GM19238 (cell line): ENCODE data around the gene ZC3H8.
"Not testable (repeated sequence)": the region's sequence is repeated elsewhere in the genome, so short reads cannot be mapped to it uniquely, and the experiment has no call there.

Source experiments
- DNase-seq: peaks from one replicate; pipeline ENCODE4 v3.0.0; 2011; ENCODE audit warnings: low spot score; ENCODE audit not compliant: insufficient read length

The ZC3H8 gene

GRCh38 chr2:112259509-112260294 lies 4.9 kb upstream of the ZC3H8 start:
- peak; percentile 42 for DNase-seq

DNA sequence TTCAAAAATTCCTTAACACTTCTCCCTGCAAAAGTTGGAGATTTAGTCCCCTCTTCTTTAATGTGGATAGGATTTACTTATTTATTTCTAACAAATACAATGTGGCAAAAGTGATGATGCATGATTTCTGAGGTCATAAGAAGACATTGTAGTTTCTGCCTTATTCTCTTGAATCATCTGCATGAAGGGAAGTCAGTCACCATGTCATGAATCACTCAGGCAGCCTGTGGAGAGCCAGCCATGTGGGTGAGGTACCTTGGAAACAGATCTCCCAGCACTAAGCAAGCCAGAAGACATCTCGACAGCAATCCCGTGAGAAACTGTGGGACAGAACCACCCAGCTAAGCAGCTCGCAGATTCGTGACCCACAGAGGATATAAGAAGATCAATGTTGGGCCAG lies 2.7 kb upstream of the ZC3H8 start:
- DNase-seq: no peak

DNA sequence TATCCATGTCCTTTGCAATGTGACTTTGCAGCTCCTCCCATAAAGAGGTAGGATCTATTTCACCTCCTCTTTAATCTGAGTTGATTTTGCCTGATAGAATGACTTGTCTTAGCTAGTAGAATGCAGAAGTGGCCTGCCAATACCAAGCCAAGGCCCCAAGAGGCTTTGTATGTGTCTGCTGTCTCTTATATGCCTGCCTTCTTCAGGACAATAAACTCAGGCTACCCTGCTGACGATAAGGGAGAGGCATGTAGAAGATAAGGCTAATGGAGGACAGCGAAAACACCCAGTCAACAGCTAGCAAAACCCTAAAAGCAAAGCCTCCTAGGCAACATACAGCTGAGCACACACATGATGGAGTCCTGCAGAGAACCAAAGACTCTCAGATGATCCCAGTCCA lies 1.8 kb upstream of the ZC3H8 start:
- DNase-seq: no peak

- DNase-seq: no peak
Observed at GRCh38 chr2:112255875-112256274, 1.0 kb upstream of the ZC3H8 start.

- no peak for DNase-seq
Observed at GRCh38 chr2:112253261-112253815, 1.5 kb downstream of the ZC3H8 start.

DNA sequence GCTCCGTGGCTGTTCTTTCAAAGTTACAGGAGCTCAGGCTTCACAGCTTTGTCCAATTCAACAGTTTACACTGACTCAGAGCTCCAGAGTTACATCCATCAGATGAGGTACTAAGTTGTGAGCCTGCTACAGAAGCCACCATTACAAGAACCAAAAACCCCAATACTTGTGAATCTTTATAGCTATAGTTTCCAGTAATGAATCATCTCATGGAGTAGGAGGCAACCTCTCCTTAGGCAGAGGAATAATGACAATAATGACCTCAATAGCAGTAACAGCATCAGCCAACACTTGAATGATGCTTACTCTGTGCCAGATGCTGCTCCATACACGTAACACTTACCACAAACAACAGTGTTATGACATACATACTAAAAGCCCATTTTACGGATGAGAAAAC lies 3.6 kb downstream of the ZC3H8 start:
- no peak for DNase-seq

GRCh38 chr2:112244854-112245253 lies 10.0 kb downstream of the ZC3H8 start:
- no peak for DNase-seq

DNA sequence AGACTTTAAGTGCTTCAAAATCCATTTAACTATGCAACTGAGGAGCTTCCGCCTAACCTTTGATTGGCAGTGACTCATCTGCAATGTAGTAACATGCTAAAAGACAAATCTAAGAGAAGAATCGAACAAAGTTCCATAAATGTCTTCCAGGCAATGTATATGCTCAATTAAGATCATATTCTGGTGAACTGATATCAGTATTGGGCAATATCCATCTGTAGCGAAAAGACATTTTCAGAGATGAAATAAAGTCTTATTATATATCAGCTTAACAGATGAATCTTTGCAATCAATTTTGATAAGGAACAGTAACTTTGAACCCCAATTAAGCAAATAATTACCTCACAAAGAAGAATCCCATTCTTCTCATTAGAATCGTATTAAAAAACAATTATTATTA lies 11.6 kb downstream of the ZC3H8 start:
- DNase-seq: no peak

GRCh38 chr2:112242384-112242783 lies 12.5 kb downstream of the ZC3H8 start:
- no peak for DNase-seq

DNA sequence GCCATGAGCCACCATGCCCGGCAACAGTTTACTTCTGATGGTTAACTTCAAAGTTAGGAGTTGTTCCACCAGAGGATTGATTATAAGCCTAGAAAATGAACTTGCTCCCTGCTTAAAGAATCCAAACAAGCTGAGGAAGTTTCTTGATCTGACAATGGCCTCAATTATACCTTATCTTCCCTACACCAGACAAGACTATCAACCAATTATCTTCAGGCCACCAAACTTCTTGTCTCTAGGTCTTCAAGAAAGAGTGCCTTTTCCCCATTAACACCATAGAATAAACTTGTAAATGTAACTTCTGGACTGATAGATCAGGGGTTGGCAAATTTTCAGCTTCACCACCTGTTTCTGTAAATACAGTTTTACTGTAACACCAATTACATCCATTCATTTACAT lies 15.0 kb downstream of the ZC3H8 start:
- no peak for DNase-seq

GRCh38 chr2:112230371-112230770 lies 24.5 kb downstream of the ZC3H8 start:
- no peak for DNase-seq

GRCh38 chr2:112229348-112229747 lies 25.5 kb downstream of the ZC3H8 start:
- no peak for DNase-seq

GRCh38 chr2:112220831-112221230 lies 34.0 kb downstream of the ZC3H8 start:
- DNase-seq: no peak

GRCh38 chr2:112220186-112220585 lies 34.7 kb downstream of the ZC3H8 start:
- no peak for DNase-seq

DNA sequence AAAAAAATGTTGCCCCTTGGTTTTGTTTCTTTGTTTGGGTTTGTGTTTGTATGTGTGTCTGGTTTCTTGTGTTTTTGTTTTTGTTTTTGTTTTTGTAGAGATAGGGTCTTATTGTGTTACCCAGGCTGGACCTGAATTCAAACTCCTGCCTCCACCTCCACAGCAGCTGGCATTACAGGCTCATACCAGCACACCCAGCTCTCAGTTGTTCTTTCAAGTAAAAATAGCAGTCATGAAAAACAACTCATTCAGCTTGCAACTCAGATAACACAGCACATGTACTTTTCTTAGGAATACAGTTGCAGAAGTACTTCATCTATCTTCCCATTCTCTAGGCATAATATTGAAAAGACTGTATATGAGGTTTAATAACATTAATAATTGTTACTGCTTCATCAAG lies 37.0 kb downstream of the ZC3H8 start:
- DNase-seq: no peak

GRCh38 chr2:112216167-112216566 lies 38.7 kb downstream of the ZC3H8 start:
- no peak for DNase-seq

DNA sequence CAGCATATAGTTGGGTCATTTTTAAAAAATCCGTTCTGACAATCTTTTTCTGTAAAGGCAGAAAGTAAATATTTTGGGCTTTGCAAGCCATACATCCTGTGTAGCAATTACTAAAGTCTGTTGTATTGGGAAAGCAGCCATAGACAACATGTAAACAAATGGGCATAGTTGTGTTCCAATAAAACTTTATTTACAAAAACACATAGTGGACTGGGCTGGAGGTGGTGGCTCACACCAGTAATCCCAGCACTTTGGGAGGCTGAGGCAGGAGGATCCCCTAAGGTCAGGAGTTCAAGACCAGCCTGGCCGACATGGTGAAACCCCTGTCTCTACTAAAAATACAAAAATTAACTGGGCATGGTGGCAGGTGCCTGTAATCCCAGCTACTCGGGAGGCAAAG lies 46.9 kb downstream of the ZC3H8 start:
- DNase-seq: not testable (repeated sequence)

- DNase-seq: no peak
Observed at GRCh38 chr2:112204411-112204810, 50.4 kb downstream of the ZC3H8 start.

DNA sequence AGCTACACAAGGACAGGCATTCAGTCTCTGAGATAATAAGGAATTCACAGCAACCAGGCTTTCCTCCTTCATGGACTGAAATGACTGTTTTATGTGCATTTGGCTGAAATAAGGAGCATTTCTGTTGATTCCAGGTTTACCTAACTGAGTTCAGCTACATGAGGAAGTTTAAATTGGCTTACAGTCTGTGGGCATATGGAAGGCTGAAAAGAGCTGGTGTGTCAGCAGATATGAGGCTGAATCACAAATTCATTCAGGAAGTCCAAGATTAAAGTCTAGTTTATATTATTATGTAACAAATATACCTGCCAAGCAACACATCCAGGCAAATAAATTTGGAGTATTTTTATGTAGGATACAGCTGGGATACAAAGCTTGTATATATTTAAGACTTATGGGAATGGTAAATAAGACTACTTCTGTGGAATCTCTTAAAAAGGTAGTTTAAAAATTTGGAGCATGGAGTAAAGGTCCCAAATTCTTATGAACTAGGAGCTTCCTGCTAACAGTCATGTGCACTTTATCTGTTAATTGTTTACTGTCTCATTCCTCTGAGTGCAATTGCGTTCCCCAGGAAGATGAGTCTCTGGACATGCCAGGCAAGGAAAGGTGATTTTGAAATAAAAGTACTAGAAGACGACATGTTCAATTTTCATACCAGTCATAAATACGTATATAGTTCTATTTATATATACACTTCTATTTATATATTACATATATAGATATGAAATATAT lies 53.0 kb downstream of the ZC3H8 start:
- DNase-seq: no peak

GRCh38 chr2:112199188-112199587 lies 55.7 kb downstream of the ZC3H8 start:
- DNase-seq: no peak

DNA sequence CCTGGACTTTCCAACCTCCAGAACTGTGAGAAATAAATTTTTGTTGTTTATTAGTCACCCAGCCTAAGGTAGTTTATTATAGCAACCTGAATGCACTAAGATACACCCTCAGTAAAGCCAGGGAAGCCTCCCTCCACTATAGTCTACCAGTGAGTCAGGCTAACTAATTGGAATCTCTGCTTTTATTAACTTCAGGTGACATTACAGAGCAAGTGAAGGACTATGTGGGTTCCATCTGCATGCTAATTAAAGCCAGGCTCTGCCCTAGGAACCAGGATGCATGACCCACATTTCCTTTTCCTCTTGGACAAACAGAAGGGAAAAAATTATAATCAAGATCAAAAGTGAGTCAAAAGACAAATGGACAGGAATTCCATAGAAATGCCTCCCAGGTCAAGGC lies 56.1 kb downstream of the ZC3H8 start:
- DNase-seq: no peak

GRCh38 chr2:112197868-112198267 lies 57.0 kb downstream of the ZC3H8 start:
- DNase-seq: no peak

DNA sequence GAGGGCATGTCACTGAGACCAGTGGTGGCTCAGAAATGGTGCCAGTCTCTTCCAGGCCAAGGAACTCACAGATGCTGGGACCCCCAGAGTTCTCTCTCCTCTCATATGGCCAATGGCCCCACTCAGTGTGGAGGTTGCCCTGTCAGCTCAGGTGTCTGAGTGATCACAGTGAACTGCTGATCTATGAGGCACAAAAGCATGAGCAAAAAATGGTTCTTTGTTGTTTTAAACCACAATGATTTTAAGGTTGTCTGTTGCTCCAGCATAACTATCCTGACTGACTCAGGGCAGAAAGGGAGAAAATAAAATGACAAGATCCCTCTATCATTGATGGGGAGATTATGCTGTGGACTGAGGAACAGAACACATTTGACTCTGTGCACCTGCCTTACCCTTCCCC lies 58.9 kb downstream of the ZC3H8 start:
- DNase-seq: no peak
